Naive B cell (primary cell): ENCODE data around the gene NEB. TPM values are rescaled to one million over a fixed set of nuclear protein-coding genes. Genes with fewer than 3 reads are reported as not detected.
"Not testable (repeated sequence)": the region's sequence is repeated elsewhere in the genome, so short reads cannot be mapped to it uniquely, and the experiment has no call there.

Experiments
- ATAC-seq, 2 donors: fragments of 150-1000 bp; cut with Tn5 transposase; 2 replicates each; pipeline ENCODE4 v1.10.0; 2021; ENCODE audit warnings: low read depth in 2 of 2, mild to moderate bottlenecking in 2 of 2, moderate library complexity in 2 of 2
- DNase-seq: peaks from one replicate; pipeline ENCODE4 v3.0.0; 2022
- H3K27ac Mint-ChIP-seq, 6 donors: one replicate each; pipeline ENCODE4 v1.8.0; 2020 to 2022; ENCODE audit warnings: mild to moderate bottlenecking in 6 of 6, mixed read lengths in 6 of 6, moderate library complexity in 5 of 6, inconsistent platforms in 2 of 6
- H3K27me3 Mint-ChIP-seq, 3 donors: one replicate each; pipeline ENCODE4 v1.8.0; 2021 to 2022; ENCODE audit warnings: mixed read lengths in 3 of 3, mild to moderate bottlenecking in 1 of 3
- H3K36me3 Mint-ChIP-seq, 2 donors: one replicate each; pipeline ENCODE4 v1.8.0; 2020 to 2022; ENCODE audit warnings: mixed read lengths in 2 of 2, inconsistent platforms in 1 of 2, mild to moderate bottlenecking in 1 of 2
- H3K4me1 Mint-ChIP-seq, 3 donors: one replicate each; pipeline ENCODE4 v1.8.0; 2020 to 2022; ENCODE audit warnings: mixed read lengths in 3 of 3, inconsistent platforms in 1 of 3, mild to moderate bottlenecking in 1 of 3, moderate library complexity in 1 of 3
- H3K4me3 Mint-ChIP-seq, 8 donors: one replicate each; pipeline ENCODE4 v1.8.0; 2020 to 2022; ENCODE audit warnings: mild to moderate bottlenecking in 8 of 8, mixed read lengths in 8 of 8, moderate library complexity in 8 of 8, inconsistent platforms in 2 of 8
- H3K9me3 Mint-ChIP-seq, 7 donors: one replicate each; pipeline ENCODE4 v1.8.0; 2020 to 2022; ENCODE audit warnings: mixed read lengths in 7 of 7, mild to moderate bottlenecking in 5 of 7, inconsistent platforms in 2 of 7, moderate library complexity in 1 of 7
- polyA plus RNA-seq, 6 donors: library from polyadenylated mRNA; unstranded; fragments of 300-500 nt; fragmentation: Illumina TruSeq; gene quantifications; one replicate each; pipeline ENCODE4 v1.2.3, GENCODE V29; 2021; ENCODE audit warnings: low read depth in 6 of 6

Gene NEB
- polyA plus RNA-seq, 6 donors from 2014 or later = 0.10 to 0.88 (median 0.18) TPM; not detected in 2

- ATAC-seq (no peak), DNase-seq (no peak)
- Mint-ChIP-seq H3K9me3 (peaks cover 0 to 7% (median 2%) of the 10 kb centered on the region in 7 donors), H3K27me3 (no peaks in the 10 kb centered on the region), H3K4me1 (no peaks in the 10 kb centered on the region), H3K36me3 (peaks cover 0 to 7% of the 10 kb centered on the region in 2 donors), H3K27ac (no peak overlapping the region), H3K4me3 (no peak overlapping the region)
Observed at GRCh38 chr2:151651274-151651673, 83.0 kb downstream of the NEB start.

- no peak for DNase-seq
- H3K36me3 Mint-ChIP-seq = peaks cover 0 to 7% of the 10 kb centered on the region in 2 donors
- no peak overlapping the region for H3K4me3 Mint-ChIP-seq
- no peak for ATAC-seq
- H3K27ac Mint-ChIP-seq = no peak overlapping the region
- no peaks in the 10 kb centered on the region for H3K27me3 Mint-ChIP-seq
- peaks cover 0 to 7% (median 2%) of the 10 kb centered on the region in 7 donors for H3K9me3 Mint-ChIP-seq
- H3K4me1 Mint-ChIP-seq = no peaks in the 10 kb centered on the region
Observed at GRCh38 chr2:151650456-151650855, 83.8 kb downstream of the NEB start.

- H3K4me3 Mint-ChIP-seq = no peak overlapping the region
Observed at GRCh38 chr2:151649966-151650365, 84.3 kb downstream of the NEB start.

GRCh38 chr2:151649400-151649799 is 84.9 kb downstream of the NEB start:
- H3K27ac Mint-ChIP-seq = no peak overlapping the region

More at GRCh38 chr2:151649966-151650365, 84.3 kb downstream of the NEB start:
- no peak overlapping the region for H3K27ac Mint-ChIP-seq
- H3K9me3 Mint-ChIP-seq = peaks cover 0 to 7% (median 2%) of the 10 kb centered on the region in 7 donors
- peaks cover 0 to 10% of the 10 kb centered on the region in 2 donors for H3K36me3 Mint-ChIP-seq
- H3K27me3 Mint-ChIP-seq = no peaks in the 10 kb centered on the region
- no peak for ATAC-seq
- DNase-seq = no peak
- H3K4me1 Mint-ChIP-seq = no peaks in the 10 kb centered on the region

GRCh38 chr2:151646512-151646911 is 87.8 kb downstream of the NEB start:
- H3K27ac Mint-ChIP-seq, H3K9me3 Mint-ChIP-seq, H3K4me3 Mint-ChIP-seq, H3K27me3 Mint-ChIP-seq, H3K4me1 Mint-ChIP-seq, ATAC-seq, DNase-seq: not testable (repeated sequence)
- peaks cover 0 to 20% of the 10 kb centered on the region in 2 donors for H3K36me3 Mint-ChIP-seq

More at GRCh38 chr2:151649400-151649799, 84.9 kb downstream of the NEB start:
- peaks cover 0 to 7% (median 2%) of the 10 kb centered on the region in 7 donors for H3K9me3 Mint-ChIP-seq
- no peak for ATAC-seq
- H3K36me3 Mint-ChIP-seq = peaks cover 0 to 14% of the 10 kb centered on the region in 2 donors
- no peak for DNase-seq
- no peaks in the 10 kb centered on the region for H3K27me3 Mint-ChIP-seq
- no peak overlapping the region for H3K4me3 Mint-ChIP-seq
- H3K4me1 Mint-ChIP-seq = no peaks in the 10 kb centered on the region

- ATAC-seq = no peak
- H3K4me3 Mint-ChIP-seq = no peak overlapping the region
- H3K4me1 Mint-ChIP-seq = no peaks in the 10 kb centered on the region
- peaks cover 0 to 7% (median 4%) of the 10 kb centered on the region in 7 donors for H3K9me3 Mint-ChIP-seq
- no peak overlapping the region for H3K27ac Mint-ChIP-seq
- H3K36me3 Mint-ChIP-seq = peaks cover 0 to 13% of the 10 kb centered on the region in 2 donors
- DNase-seq = no peak
- no peaks in the 10 kb centered on the region for H3K27me3 Mint-ChIP-seq
Observed at GRCh38 chr2:151644580-151644979, 89.7 kb downstream of the NEB start.

GRCh38 chr2:151641895-151642294 is 92.4 kb downstream of the NEB start:
- Mint-ChIP-seq H3K4me1 (peaks cover 18 to 24% (median 19%) of the 10 kb centered on the region in 3 donors), H3K36me3 (peaks cover 0 to 13% of the 10 kb centered on the region in 2 donors)
- not testable (repeated sequence) for ATAC-seq, H3K9me3 Mint-ChIP-seq, H3K27ac Mint-ChIP-seq, H3K4me3 Mint-ChIP-seq, H3K27me3 Mint-ChIP-seq, DNase-seq

GRCh38 chr2:151640087-151640486 is 94.2 kb downstream of the NEB start:
- Mint-ChIP-seq H3K9me3 (peaks cover 0 to 5% (median 3%) of the 10 kb centered on the region in 7 donors), H3K4me1 (peaks cover 18 to 29% (median 25%) of the 10 kb centered on the region in 3 donors), H3K27me3 (no peaks in the 10 kb centered on the region), H3K4me3 (no peak overlapping the region), H3K27ac (no peak overlapping the region), H3K36me3 (peaks cover 0 to 12% of the 10 kb centered on the region in 2 donors)
- ATAC-seq (no peak), DNase-seq (no peak)

GRCh38 chr2:151638990-151639389 is 95.3 kb downstream of the NEB start:
- DNase-seq (no peak), ATAC-seq (no peak)
- Mint-ChIP-seq H3K27me3 (no peaks in the 10 kb centered on the region), H3K4me1 (peaks cover 18 to 29% (median 25%) of the 10 kb centered on the region in 3 donors), H3K27ac (peak overlapping the region in 4 of 6 donors; percentile 22 to 89 (median 66)), H3K4me3 (peak overlapping the region in 4 of 8 donors; percentile 12 to 92 (median 80)), H3K9me3 (peaks cover 2 to 7% (median 4%) of the 10 kb centered on the region in 7 donors), H3K36me3 (peaks cover 2 to 3% of the 10 kb centered on the region in 2 donors)

- DNase-seq (peak; percentile 35), ATAC-seq (peak; percentile 44 to 53)
- H3K4me1 Mint-ChIP-seq = peaks cover 18 to 29% (median 25%) of the 10 kb centered on the region in 3 donors
- peak overlapping the region; percentile 85 to 97 (median 92) for H3K27ac Mint-ChIP-seq
- peak overlapping the region; percentile 55 to 94 (median 78) for H3K4me3 Mint-ChIP-seq
- peaks cover 0 to 6% of the 10 kb centered on the region in 2 donors for H3K36me3 Mint-ChIP-seq
- no peaks in the 10 kb centered on the region for H3K27me3 Mint-ChIP-seq
- H3K9me3 Mint-ChIP-seq = peaks cover 0 to 11% (median 4%) of the 10 kb centered on the region in 7 donors
Observed at GRCh38 chr2:151638191-151638933, 95.9 kb downstream of the NEB start.

- DNase-seq (peak; percentile 56), ATAC-seq (peak; percentile 95)
- H3K27ac Mint-ChIP-seq = peak overlapping the region; percentile 85 to 97 (median 94)
- peaks cover 0 to 6% of the 10 kb centered on the region in 2 donors for H3K36me3 Mint-ChIP-seq
- H3K9me3 Mint-ChIP-seq = peaks cover 0 to 11% (median 4%) of the 10 kb centered on the region in 7 donors
- H3K27me3 Mint-ChIP-seq = no peaks in the 10 kb centered on the region
- H3K4me1 Mint-ChIP-seq = peaks cover 18 to 29% (median 25%) of the 10 kb centered on the region in 3 donors
- peak overlapping the region; percentile 68 to 94 (median 89) for H3K4me3 Mint-ChIP-seq
Observed at GRCh38 chr2:151637271-151637781, 97.0 kb downstream of the NEB start.

GRCh38 chr2:151634736-151635467 is 99.4 kb downstream of the NEB start:
- Mint-ChIP-seq H3K4me3 (no peak overlapping the region), H3K36me3 (peaks cover 0 to 6% of the 10 kb centered on the region in 2 donors), H3K9me3 (peaks cover 0 to 11% (median 4%) of the 10 kb centered on the region in 7 donors), H3K27me3 (no peaks in the 10 kb centered on the region), H3K4me1 (peaks cover 18 to 29% (median 25%) of the 10 kb centered on the region in 3 donors), H3K27ac (peak overlapping the region in 1 of 6 donors; percentile 38)
- DNase-seq (no peak), ATAC-seq (no peak)

GRCh38 chr2:151632993-151633565 is 101.2 kb downstream of the NEB start:
- ATAC-seq (no peak), DNase-seq (no peak)
- H3K4me1 Mint-ChIP-seq = peaks cover 12 to 18% (median 17%) of the 10 kb centered on the region in 3 donors
- no peaks in the 10 kb centered on the region for H3K27me3 Mint-ChIP-seq
- H3K9me3 Mint-ChIP-seq = peaks cover 0 to 11% (median 4%) of the 10 kb centered on the region in 7 donors
- H3K36me3 Mint-ChIP-seq = peaks cover 2 to 6% of the 10 kb centered on the region in 2 donors
- H3K27ac Mint-ChIP-seq = no peak overlapping the region
- no peak overlapping the region for H3K4me3 Mint-ChIP-seq
